SK-N-SH treated with all-trans-retinoic acid at 6 μM for 48 hours (cell line): ENCODE measurements around the gene CMKLR1.

Experiments
- ATAC-seq: fragments of 200-7000 bp; cut with Tn5 transposase; 3 replicates; pipeline ENCODE4 v1.9.1; 2020; ENCODE audit warnings: mild to moderate bottlenecking, moderate library complexity
- ARNTL ChIP-seq: fragments of 450-650 bp; formaldehyde crosslinking; IDR thresholded peaks from 2 replicates; pipeline ENCODE4 v1.5.0; 2020; ENCODE audit warnings: low read depth, mild to moderate bottlenecking, moderate library complexity, borderline replicate concordance
- BACH2 ChIP-seq: fragments of 250-450 bp; sonication (Bioruptor Pico); IDR thresholded peaks from 2 replicates; pipeline ENCODE4 v1.9.0; 2021; ENCODE audit warnings: mild to moderate bottlenecking, borderline replicate concordance
- CREB5 ChIP-seq: fragments of 250-450 bp; sonication (Bioruptor Pico); IDR thresholded peaks from 2 replicates; pipeline ENCODE4 v1.5.1; 2020; ENCODE audit warnings: low read depth, mild to moderate bottlenecking, moderate library complexity
- CSDC2 ChIP-seq: fragments of 250-450 bp; sonication (Bioruptor Pico); IDR thresholded peaks from 2 replicates; pipeline ENCODE4 v1.5.0; 2020; ENCODE audit warnings: mild to moderate bottlenecking, moderate library complexity
- CSRNP3 ChIP-seq: fragments of 250-450 bp; sonication (Bioruptor Pico); IDR thresholded peaks from 2 replicates; pipeline ENCODE4 v1.5.1; 2021; ENCODE audit warnings: mild to moderate bottlenecking, moderate library complexity
- ESRRG ChIP-seq: fragments of 250-450 bp; sonication (Bioruptor Pico); IDR thresholded peaks from 2 replicates; pipeline ENCODE4 v1.6.1; 2021; ENCODE audit warnings: mild to moderate bottlenecking
- GLIS3 ChIP-seq: fragments of 250-450 bp; sonication (Bioruptor Pico); IDR thresholded peaks from 2 replicates; pipeline ENCODE4 v1.5.0; 2020; ENCODE audit warnings: mild to moderate bottlenecking, moderate library complexity
- ISL1 ChIP-seq: fragments of 250-450 bp; sonication (Bioruptor Pico); IDR thresholded peaks from 2 replicates; pipeline ENCODE4 v2.1.2; 2022; ENCODE audit warnings: mild to moderate bottlenecking, moderate library complexity
- OSR1 ChIP-seq: fragments of 250-450 bp; sonication (Bioruptor Pico); IDR thresholded peaks from 2 replicates; pipeline ENCODE4 v1.8.0; 2022; ENCODE audit warnings: moderate library complexity, mild to moderate bottlenecking, inconsistent platforms
- PATZ1 ChIP-seq: fragments of 250-450 bp; sonication (Bioruptor Pico); IDR thresholded peaks from 2 replicates; pipeline ENCODE4 v1.8.0; 2020; ENCODE audit warnings: mild to moderate bottlenecking, moderate library complexity, borderline replicate concordance
- POU6F1 ChIP-seq: fragments of 250-450 bp; sonication (Bioruptor Pico); IDR thresholded peaks from 2 replicates; pipeline ENCODE4 v1.8.0; 2021; ENCODE audit warnings: low read depth, mild to moderate bottlenecking, moderate library complexity, borderline replicate concordance
- PPARA ChIP-seq: fragments of 250-450 bp; sonication (Bioruptor Pico); IDR thresholded peaks from 2 replicates; pipeline ENCODE4 v1.5.0; 2020; ENCODE audit warnings: mild to moderate bottlenecking, borderline replicate concordance
- RARB ChIP-seq: fragments of 250-450 bp; sonication (Bioruptor Pico); IDR thresholded peaks from 2 replicates; pipeline ENCODE4 v1.8.0; 2021; ENCODE audit warnings: mild to moderate bottlenecking, moderate library complexity
- TOX ChIP-seq: fragments of 250-450 bp; sonication (Bioruptor Pico); IDR thresholded peaks from 2 replicates; pipeline ENCODE4 v1.8.0; 2021; ENCODE audit warnings: mild to moderate bottlenecking, moderate library complexity, borderline replicate concordance
- TSHZ2 ChIP-seq: fragments of 250-450 bp; sonication (Bioruptor Pico); IDR thresholded peaks from 2 replicates; pipeline ENCODE4 v1.5.0; 2020; ENCODE audit warnings: mild to moderate bottlenecking, moderate library complexity
- ZC3H10 ChIP-seq: fragments of 250-450 bp; sonication (Bioruptor Pico); IDR thresholded peaks from 2 replicates; pipeline ENCODE4 v1.5.1; 2021; ENCODE audit warnings: mild to moderate bottlenecking, moderate library complexity
- ZFP3 ChIP-seq: fragments of 250-450 bp; sonication (Bioruptor Pico); IDR thresholded peaks from 2 replicates; pipeline ENCODE4 v1.5.0; 2020; ENCODE audit warnings: mild to moderate bottlenecking, moderate library complexity
- ZFP30 ChIP-seq: fragments of 450-650 bp; formaldehyde crosslinking; IDR thresholded peaks from 2 replicates; pipeline ENCODE4 v1.5.0; 2022; ENCODE audit warnings: mild to moderate bottlenecking, moderate library complexity
- ZNF70 ChIP-seq: fragments of 450-650 bp; formaldehyde crosslinking; IDR thresholded peaks from 2 replicates; pipeline ENCODE4 v1.5.0; 2020; ENCODE audit warnings: mild to moderate bottlenecking, moderate library complexity
- ZNF8 ChIP-seq: fragments of 450-650 bp; formaldehyde crosslinking; IDR thresholded peaks from 2 replicates; pipeline ENCODE4 v1.5.0; 2020; ENCODE audit warnings: mild to moderate bottlenecking, moderate library complexity

CMKLR1 gene

GRCh38 chr12:108361606-108362005 lies 22.5 kb upstream of the CMKLR1 start (continued):
- no peak for TF ChIP-seq POU6F1
- TF ChIP-seq ZFP3, result no peak
- TF ChIP-seq OSR1 (CRISPR knock-in tag), result no peak
- TF ChIP-seq ARNTL (CRISPR knock-in tag), result no peak
- TF ChIP-seq ESRRG (CRISPR knock-in tag), result no peak

GRCh38 chr12:108360487-108360886 lies 21.4 kb upstream of the CMKLR1 start:
- TF ChIP-seq ZNF8 (CRISPR knock-in tag), result no peak
- no peak for TF ChIP-seq POU6F1
- no peak for TF ChIP-seq TSHZ2 (CRISPR knock-in tag)
- TF ChIP-seq TOX (CRISPR knock-in tag), result no peak
- TF ChIP-seq PPARA (CRISPR knock-in tag), result no peak
- no peak for TF ChIP-seq BACH2 (CRISPR knock-in tag)
- no peak for TF ChIP-seq ZC3H10 (CRISPR knock-in tag)
- no peak for TF ChIP-seq CSRNP3 (CRISPR knock-in tag)
- no peak for TF ChIP-seq GLIS3 (CRISPR knock-in tag)
- TF ChIP-seq OSR1 (CRISPR knock-in tag), result no peak
- TF ChIP-seq ZFP3, result no peak
- no peak for ATAC-seq

GRCh38 chr12:108360057-108360456 lies 20.9 kb upstream of the CMKLR1 start:
- no peak for ATAC-seq
- TF ChIP-seq CREB5 (CRISPR knock-in tag) (no peak), TSHZ2 (CRISPR knock-in tag) (no peak), ESRRG (CRISPR knock-in tag) (no peak), CSDC2 (no peak), POU6F1 (no peak), ZNF8 (CRISPR knock-in tag) (no peak), GLIS3 (CRISPR knock-in tag) (no peak), ZFP30 (no peak), ZFP3 (no peak), ISL1 (CRISPR knock-in tag) (no peak), OSR1 (CRISPR knock-in tag) (no peak), BACH2 (CRISPR knock-in tag) (no peak), TOX (CRISPR knock-in tag) (no peak), PATZ1 (CRISPR knock-in tag) (no peak), ZNF70 (CRISPR knock-in tag) (no peak), CSRNP3 (CRISPR knock-in tag) (no peak), RARB (CRISPR knock-in tag) (no peak), ZC3H10 (CRISPR knock-in tag) (no peak)
